Coronary artery (tissue), 2 donors: Measurements from ENCODE around the gene ANGPTL2.

Experiments
- DNase-seq: peaks from one replicate; pipeline ENCODE4 v3.0.0-alpha.2; 2017; ENCODE audit warnings: low spot score
- H3K27ac ChIP-seq, 2 donors: fragments of 200-600 bp; sonication (generic); one replicate each; pipeline ENCODE4 v1.5.1; 2016 to 2019
- H3K4me3 ChIP-seq: fragments of 200-600 bp; sonication (generic); 2 replicates; pipeline ENCODE4 v1.5.1; 2016; ENCODE audit warnings: mild to moderate bottlenecking, moderate library complexity
- CTCF ChIP-seq: fragments of 200-600 bp; sonication (generic); IDR thresholded peaks from one replicate; pipeline ENCODE4 v1.5.1; 2019; ENCODE audit warnings: antibody characterized with exemption

Gene ANGPTL2

GRCh38 chr9:127074561-127075548 lies 47.6 kb downstream of the ANGPTL2 start:
- Histone ChIP-seq H3K27ac (no peak overlapping the region), H3K4me3 (no peak overlapping the region)
- no peak for TF ChIP-seq CTCF
- no peak for DNase-seq

DNA sequence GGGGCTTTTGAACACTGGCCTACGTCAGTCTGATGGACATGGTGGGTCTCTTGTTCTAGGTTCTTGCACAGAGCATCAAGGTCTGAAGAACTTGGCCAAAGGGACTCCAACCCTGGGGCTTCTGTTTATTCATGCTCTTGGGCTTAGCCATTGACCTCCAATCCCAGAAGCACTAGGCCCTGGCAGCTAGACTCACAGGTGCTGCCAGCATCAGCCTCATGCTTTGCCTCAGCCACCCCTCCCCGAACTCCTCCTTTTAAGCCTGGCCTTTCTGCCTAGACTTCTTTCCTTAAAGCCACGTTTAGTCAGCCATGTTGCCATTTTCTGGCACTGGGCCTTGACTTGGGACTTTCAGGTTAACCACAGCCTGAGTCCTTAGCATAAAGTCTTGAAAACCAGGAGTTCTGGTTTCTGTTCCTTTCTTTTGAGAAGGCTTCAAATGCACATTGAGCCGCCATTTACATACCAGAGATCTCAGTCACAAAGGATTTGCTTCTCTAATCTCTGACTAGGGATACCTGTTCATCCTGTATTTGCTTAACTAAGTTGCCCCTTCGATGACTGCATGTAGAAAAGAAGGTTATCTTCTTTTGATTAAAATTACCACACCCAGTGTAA lies 54.7 kb downstream of the ANGPTL2 start:
- Histone ChIP-seq H3K4me3 (no peak overlapping the region), H3K27ac (no peak overlapping the region)
- no peak for DNase-seq
- no peak for TF ChIP-seq CTCF

DNA sequence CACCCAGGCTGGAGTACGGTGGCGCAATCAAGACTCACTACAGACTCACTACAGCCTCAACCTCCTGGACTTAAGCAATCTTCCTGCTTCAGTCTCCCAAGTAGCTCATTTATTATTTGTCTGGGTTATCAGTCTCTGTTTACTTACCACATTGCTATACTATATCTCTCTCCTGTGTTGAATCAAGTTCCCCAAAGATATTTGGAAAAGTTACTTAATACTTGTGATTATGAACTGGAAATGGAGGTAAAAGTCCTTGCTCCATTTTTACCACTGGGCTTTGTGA lies 55.6 kb downstream of the ANGPTL2 start:
- no peak for TF ChIP-seq CTCF
- H3K27ac ChIP-seq: no peak overlapping the region
- no peak overlapping the region for H3K4me3 ChIP-seq
- DNase-seq: no peak

GRCh38 chr9:127066060-127066850 lies 56.2 kb downstream of the ANGPTL2 start:
- H3K4me3 ChIP-seq: no peak overlapping the region
- no peak overlapping the region for H3K27ac ChIP-seq
- no peak for TF ChIP-seq CTCF
- DNase-seq: no peak

- TF ChIP-seq CTCF: no peak
- Histone ChIP-seq H3K27ac (no peak overlapping the region), H3K4me3 (no peak overlapping the region)
- DNase-seq: no peak
Measured at GRCh38 chr9:127065592-127065991, 56.8 kb downstream of the ANGPTL2 start.

DNA sequence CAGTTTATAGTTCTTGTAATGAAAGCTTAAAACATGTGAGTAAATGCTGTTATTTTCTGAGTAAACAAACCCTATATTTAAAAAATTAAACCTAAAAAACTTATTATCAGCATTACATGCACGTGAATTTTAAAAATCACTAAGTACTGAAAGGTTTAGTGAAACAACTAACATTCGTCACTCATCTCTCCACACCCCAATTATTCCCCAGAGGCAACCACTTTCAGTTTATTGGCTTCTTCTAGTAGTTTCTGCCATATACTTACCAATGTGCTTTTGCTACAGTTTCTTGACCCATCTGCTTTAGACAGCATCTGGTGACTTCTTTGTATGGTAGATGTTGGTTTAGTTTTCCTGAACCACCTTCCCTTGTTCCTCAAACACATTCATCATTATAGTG lies 58.1 kb downstream of the ANGPTL2 start:
- Histone ChIP-seq H3K4me3 (no peak overlapping the region), H3K27ac (no peak overlapping the region)
- no peak for TF ChIP-seq CTCF
- no peak for DNase-seq
